Neutrophil (primary cell): ENCODE measurements around the gene RANBP10.

Experiments
- H3K27ac ChIP-seq: fragments of 200-600 bp; sonication (generic); 2 replicates; pipeline ENCODE4 v1.5.1; 2016; ENCODE audit warnings: mild to moderate bottlenecking, moderate library complexity
- H3K27me3 ChIP-seq: fragments of 200-600 bp; sonication (generic); 2 replicates; pipeline ENCODE4 v1.6.0; 2016; ENCODE audit warnings: mild to moderate bottlenecking
- H3K36me3 ChIP-seq: fragments of 200-600 bp; sonication (generic); 2 replicates; pipeline ENCODE4 v1.5.1; 2017
- H3K4me1 ChIP-seq, 2 experiments: fragments of 200-600 bp in 1 of 2; sonication (generic) in 1 of 2; 1 replicate in 1 of 2; 2 replicates in 1 of 2; pipeline versions ENCODE4 v1.5.1 to v1.6.1; 2013 to 2016; ENCODE audit warnings: low read depth in 1 of 2, low read length in 1 of 2, mild to moderate bottlenecking in 1 of 2, moderate library complexity in 1 of 2; ENCODE audit not compliant: control insufficient read depth in 1 of 2, insufficient read depth in 1 of 2
- H3K4me3 ChIP-seq, 2 experiments: fragments of 200-600 bp in 1 of 2; sonication (generic) in 1 of 2; 1 replicate in 1 of 2; 2 replicates in 1 of 2; pipeline ENCODE4 v1.5.1; 2013 to 2016; ENCODE audit warnings: low read depth in 1 of 2, low read length in 1 of 2, mild to moderate bottlenecking in 1 of 2, moderate library complexity in 1 of 2
- H3K9me3 ChIP-seq: fragments of 200-600 bp; sonication (generic); 2 replicates; pipeline ENCODE4 v1.5.1; 2016
- TF ChIP-seq, protein P1 (sequence below): fragments of 200-600 bp; sonication (generic); IDR thresholded peaks from 2 replicates; pipeline ENCODE4 v1.5.1; 2016; ENCODE audit warnings: antibody characterized with exemption

Gene RANBP10

GRCh38 chr16:67767953-67768352 is 38.4 kb downstream of the RANBP10 start:
- peaks cover 25% of the 10 kb centered on the region for H3K36me3 ChIP-seq
- TF ChIP-seq, protein P1, sequence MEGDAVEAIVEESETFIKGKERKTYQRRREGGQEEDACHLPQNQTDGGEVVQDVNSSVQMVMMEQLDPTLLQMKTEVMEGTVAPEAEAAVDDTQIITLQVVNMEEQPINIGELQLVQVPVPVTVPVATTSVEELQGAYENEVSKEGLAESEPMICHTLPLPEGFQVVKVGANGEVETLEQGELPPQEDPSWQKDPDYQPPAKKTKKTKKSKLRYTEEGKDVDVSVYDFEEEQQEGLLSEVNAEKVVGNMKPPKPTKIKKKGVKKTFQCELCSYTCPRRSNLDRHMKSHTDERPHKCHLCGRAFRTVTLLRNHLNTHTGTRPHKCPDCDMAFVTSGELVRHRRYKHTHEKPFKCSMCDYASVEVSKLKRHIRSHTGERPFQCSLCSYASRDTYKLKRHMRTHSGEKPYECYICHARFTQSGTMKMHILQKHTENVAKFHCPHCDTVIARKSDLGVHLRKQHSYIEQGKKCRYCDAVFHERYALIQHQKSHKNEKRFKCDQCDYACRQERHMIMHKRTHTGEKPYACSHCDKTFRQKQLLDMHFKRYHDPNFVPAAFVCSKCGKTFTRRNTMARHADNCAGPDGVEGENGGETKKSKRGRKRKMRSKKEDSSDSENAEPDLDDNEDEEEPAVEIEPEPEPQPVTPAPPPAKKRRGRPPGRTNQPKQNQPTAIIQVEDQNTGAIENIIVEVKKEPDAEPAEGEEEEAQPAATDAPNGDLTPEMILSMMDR: no peak
- H3K4me1 ChIP-seq: no peaks in the 10 kb centered on the region

DNA sequence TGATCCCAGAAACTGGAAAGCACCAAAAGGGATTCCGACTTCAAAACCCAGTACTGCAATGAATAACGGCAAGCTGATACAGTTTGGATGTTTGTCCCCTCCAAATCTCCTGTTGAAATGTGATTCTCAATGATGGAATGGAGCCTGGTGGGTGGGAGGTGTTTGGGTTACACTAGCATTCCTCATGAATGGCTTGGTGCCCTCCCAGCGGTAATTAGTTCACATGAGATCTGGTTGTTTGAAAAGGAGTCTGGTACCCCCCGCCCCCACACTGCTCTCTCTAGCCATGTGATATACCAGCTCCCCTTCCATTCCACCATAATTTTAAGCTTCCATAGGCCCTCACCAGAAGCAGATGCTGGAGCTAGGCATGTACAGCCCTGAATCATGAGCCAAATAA is 40.1 kb downstream of the RANBP10 start:
- no peaks in the 10 kb centered on the region for H3K9me3 ChIP-seq
- H3K4me3 ChIP-seq: no peak overlapping the region
- TF ChIP-seq, protein P1: no peak
- H3K36me3 ChIP-seq: peaks cover 29% of the 10 kb centered on the region
- no peaks in the 10 kb centered on the region for H3K27me3 ChIP-seq
- no peaks in the 10 kb centered on the region for H3K4me1 ChIP-seq
- H3K27ac ChIP-seq: no peak overlapping the region

More at GRCh38 chr16:67767953-67768352, 38.4 kb downstream of the RANBP10 start:
- no peaks in the 10 kb centered on the region for H3K27me3 ChIP-seq
- no peak overlapping the region for H3K4me3 ChIP-seq
- no peaks in the 10 kb centered on the region for H3K9me3 ChIP-seq
- H3K27ac ChIP-seq: no peak overlapping the region

GRCh38 chr16:67764158-67764667 is 42.1 kb downstream of the RANBP10 start:
- TF ChIP-seq, protein P1: no peak
- H3K27me3 ChIP-seq: no peaks in the 10 kb centered on the region

GRCh38 chr16:67763066-67763465 is 43.3 kb downstream of the RANBP10 start:
- Histone ChIP-seq H3K27ac (no peak overlapping the region), H3K27me3 (no peaks in the 10 kb centered on the region), H3K36me3 (peaks cover 28% of the 10 kb centered on the region), H3K4me3 (no peak overlapping the region), H3K9me3 (no peaks in the 10 kb centered on the region), H3K4me1 (peaks cover 6% of the 10 kb centered on the region in 2 experiments)
- TF ChIP-seq, protein P1: no peak

More at GRCh38 chr16:67764158-67764667, 42.1 kb downstream of the RANBP10 start:
- no peak overlapping the region for H3K27ac ChIP-seq
- H3K9me3 ChIP-seq: no peaks in the 10 kb centered on the region
- H3K4me3 ChIP-seq: no peak overlapping the region
- peaks cover 6% of the 10 kb centered on the region in 2 experiments for H3K4me1 ChIP-seq
- H3K36me3 ChIP-seq: peaks cover 25% of the 10 kb centered on the region

GRCh38 chr16:67762385-67762784 is 44.0 kb downstream of the RANBP10 start:
- TF ChIP-seq, protein P1: no peak
- H3K9me3 ChIP-seq: no peaks in the 10 kb centered on the region
- H3K4me1 ChIP-seq: peaks cover 6% of the 10 kb centered on the region in 2 experiments
- no peaks in the 10 kb centered on the region for H3K27me3 ChIP-seq
- no peak overlapping the region for H3K4me3 ChIP-seq
- peaks cover 28% of the 10 kb centered on the region for H3K36me3 ChIP-seq
- no peak overlapping the region for H3K27ac ChIP-seq
